ELR (cell line): ENCODE results near the gene ABHD10.

Source experiments
- DNase-seq: peaks from one replicate; pipeline ENCODE4 v3.0.0-alpha.2; 2015; ENCODE audit warnings: low read depth

ABHD10 gene

DNA sequence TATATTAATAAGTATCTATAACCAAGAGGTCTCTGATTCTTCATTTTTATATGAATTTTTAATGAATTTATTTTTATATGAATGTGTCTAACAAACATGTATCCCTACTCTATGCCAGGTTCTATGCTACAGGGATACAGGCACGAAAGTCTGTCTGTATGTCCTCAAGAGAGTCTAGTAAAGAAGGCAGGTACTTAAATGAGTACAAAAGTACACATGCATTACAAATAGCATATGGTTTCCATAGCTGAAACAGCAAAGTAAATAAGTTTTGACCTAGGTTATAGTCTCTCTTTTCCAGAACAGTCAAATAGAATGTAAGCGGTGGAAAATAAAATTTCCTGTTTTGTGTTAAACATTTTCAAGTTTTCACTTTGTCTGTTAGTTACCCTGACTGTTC is 13.3 kb upstream of the ABHD10 start:
- no peak for DNase-seq

DNA sequence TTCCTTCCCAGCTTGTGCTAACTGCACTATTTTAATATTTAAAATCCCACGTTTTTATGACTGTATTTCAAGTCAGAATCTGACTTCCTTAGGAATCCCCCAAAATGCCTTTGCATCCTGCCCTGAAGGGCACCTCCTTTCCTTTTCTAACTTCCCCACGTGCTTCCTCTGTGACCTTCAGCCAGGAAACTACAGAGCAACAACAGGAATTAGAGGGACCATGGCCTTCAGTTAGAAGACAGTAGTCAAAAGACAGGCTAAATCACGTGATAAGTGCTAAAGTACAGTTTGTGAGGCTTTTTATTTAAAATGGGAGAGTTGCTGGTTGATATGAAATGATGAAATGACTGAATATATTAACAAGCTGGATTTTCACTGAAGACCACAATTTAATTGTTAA is 11.8 kb upstream of the ABHD10 start:
- peak; percentile 13 for DNase-seq

DNA sequence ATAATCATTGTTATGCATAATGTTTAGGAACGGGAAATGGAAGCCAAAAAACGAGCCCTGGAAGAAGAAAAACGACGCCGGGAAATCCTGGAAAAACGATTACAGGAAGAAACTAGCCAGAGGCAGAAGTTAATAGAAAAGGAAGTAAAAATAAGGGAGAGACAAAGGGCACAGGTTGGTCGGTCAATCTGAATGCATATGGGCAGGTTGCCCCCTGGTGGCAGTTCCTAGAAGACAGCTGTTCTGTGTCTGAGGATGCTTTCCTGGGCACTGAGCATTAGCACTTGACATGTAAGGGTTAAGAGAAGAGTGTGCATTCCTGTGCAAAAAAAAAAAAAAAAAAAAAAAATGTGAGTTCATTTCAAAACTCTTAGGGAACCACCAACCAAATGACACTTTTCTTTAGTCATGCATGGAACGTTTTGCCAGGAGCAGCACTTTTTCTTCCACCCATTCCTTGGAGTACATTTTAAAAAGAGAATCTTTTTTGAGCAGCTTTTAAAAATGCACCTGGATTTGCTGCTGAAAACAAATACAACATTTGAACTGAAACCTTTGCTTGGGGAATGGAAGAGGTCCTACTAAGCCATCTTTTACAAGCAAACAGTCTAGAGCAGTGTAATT is 11.1 kb upstream of the ABHD10 start:
- DNase-seq, result peak; percentile 90

DNA sequence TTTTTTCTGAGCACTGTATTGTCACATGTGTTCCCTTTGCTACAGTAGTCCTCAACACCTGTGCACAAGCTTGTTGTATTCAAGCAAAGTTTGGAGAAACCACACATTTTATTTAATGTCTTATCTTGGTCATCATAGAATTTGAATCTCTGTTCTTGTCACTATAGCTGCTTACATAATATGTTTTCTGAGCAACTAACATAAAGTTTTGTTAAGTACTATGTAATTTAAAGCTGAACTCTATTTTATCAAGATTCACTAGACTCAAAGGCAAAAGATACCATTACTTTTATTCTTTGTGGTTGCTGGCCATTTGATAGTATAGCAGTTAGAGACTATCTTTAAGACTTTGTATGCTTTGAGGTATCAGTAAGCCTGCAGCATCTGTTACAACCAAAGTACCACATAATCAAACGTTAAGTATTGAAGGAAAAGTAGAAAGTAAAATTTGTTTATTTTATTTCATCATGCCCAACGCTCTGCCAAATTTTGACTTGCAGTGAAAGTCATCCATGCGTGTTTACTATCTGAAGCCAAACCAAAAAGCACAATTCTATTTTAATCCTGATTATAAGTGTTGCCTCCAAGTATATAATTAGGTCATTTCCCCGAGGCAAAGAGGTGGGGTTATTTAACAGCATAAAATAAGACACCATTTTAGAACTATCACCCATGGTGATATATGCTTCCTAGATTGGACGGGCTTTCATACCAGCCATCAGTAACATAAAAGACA is 10.3 kb upstream of the ABHD10 start:
- DNase-seq, result no peak

DNA sequence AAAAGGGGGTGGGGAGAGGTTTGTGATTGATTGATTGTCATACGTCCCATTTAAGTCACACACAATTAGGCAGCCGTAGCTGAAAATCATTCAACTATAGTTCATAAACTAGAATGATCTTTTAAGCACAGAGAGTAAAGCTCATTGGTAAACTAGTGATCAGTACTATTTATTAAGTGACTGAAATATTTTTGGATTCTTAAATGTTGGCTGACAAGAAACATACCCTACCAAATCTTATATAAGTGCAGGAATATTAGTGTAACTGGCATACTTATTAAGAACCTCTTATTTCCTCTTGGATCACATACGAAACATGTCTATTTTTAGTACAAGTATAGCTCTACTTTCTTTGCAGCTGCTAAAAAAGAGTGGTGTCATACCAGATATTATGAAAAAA is 8.4 kb upstream of the ABHD10 start:
- no peak for DNase-seq

DNA sequence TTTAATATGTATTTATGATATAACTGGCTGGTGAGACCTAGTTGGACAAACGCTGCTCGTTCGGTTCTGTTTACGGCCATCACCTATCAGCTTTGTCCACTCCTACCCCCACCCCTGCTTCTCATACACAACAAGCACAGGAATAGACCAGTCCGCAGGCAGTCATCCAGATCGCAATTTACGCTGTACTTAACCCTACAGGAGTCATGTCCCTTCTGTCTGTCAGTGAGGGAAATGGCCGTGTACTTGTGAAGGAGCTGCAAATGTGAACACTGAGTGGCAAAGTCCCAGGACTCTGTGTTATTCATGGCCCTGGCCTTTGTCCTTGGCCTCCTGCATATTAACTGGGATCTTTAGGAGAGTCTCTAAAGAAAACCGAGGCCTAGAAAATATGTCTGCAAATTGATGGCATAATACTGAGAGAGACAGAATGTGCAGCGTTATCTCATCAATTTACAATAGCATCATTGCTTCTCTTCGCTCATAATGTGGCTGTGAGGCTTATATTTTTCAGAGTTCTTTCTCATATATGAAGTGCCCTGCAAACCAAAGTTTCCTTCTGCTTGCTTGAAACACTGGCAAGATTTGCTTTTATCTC is 7.2 kb upstream of the ABHD10 start:
- DNase-seq, result no peak

DNA sequence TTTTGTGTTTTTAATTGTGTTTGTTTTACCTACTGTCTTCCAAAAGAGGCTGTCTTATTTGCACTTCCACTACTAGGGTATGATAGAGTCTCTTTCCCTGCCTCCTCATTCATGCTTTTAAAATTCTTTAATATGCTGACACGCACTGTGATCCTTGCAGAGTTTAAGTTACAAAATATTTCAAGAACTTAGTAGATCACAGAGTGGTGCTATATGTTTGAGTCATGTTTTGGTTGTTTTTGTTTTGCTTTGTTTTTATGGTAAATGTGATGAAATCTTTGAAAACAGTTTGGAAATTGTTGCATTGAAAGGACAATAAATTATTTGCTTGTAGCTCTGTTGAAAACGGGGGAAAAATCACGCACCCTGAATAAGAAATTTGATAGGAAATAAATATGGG is 5.9 kb upstream of the ABHD10 start:
- DNase-seq, result no peak

DNA sequence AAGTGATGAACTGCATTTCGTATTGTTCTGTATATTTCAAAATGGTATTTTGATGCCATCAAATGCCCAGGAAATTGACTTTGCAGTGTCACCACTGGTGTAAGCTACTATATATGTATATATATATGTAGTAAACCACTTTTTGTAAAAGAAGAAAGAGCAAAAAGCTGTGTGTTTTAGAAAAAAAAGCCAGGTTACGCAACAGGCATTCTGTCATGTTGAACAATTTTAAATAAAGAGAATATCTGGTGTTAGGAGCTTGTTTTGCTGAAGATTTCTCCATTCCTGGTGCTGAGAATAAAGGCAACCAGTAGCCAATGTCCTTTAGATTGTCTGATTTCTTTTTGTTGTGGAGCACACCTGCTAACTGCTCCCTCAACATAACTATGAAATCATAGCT is 3.7 kb upstream of the ABHD10 start:
- no peak for DNase-seq

DNA sequence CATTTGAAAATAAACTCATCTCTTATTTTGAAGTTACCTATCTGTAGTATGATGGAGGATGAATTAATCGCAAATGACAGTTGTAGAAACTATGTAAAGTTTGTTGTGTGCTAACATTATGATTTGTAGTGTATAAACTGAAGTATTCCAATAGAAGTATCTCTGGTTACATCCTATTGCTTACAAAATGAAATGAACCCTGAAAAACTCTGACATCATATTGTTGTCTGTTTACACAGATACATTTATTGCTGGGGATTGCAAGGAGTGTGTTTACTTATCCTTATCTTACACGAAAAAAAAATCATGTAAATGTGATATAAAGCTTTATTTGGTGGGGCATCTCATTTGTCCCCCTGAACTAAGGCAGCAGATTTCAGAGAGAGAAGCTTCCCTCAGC is 2.6 kb upstream of the ABHD10 start:
- no peak for DNase-seq

DNA sequence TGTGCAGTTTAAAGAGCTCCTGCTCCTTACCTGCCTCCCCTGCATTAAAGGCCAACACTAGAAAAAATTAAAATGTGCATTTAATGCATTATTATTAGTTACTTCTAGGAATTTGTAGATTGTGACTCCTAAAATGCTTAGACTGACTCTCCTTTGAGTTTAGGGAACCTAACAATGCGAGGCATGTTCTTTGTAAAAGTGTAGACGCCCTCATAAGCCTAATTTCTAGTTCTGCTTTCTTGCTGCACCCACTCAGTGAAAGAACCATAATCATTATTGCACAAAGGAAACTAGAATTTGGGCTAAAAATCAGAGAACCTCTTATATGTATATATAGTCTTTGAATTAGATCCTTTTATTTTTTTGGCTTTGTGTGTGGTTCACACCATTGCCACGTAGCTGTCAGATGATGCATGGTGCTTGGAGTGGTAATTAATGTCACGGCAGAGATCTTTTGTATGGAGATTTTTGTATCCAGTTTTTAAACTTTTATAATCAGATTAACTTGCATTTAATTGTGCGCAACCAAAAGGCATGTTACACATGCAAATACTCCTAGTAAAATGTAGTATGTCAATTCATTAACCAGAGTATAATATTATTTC is 710 bp downstream of the ABHD10 start:
- no peak for DNase-seq

DNA sequence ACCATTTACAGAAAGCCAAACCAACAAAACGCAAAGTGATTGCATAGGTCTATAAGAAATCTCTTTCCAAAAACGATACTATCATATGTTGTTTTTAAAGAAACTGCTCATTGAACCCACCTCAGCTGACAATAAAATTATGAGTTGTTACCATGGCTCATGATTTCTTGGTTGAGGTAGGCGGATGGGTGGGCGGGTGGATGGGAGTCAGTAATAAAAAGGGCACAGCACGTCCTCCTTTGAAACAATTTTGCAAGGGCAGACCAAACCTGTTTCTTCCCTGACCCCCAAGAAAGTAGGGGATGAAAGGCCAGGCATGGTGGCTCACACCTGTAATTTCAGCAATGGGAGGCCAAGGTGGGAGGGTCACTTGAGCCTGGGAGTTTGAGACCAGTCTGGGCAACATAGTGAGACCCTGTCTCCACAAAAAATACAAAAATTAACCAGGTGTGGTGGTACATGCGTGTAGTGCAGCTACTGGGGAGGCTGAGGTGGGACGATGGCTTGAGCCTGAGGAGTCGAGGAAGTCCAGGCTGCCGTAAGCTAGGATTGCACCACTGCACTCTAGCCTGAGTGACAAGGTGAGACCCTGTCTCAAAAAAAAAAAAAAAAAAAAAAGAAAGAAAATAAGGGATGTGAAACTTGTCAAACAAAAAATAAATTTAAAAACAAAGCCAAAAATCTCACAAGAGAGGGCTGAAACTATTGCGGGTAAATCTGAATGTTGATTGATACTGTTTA is 2.1 kb downstream of the ABHD10 start:
- DNase-seq, result no peak

DNA sequence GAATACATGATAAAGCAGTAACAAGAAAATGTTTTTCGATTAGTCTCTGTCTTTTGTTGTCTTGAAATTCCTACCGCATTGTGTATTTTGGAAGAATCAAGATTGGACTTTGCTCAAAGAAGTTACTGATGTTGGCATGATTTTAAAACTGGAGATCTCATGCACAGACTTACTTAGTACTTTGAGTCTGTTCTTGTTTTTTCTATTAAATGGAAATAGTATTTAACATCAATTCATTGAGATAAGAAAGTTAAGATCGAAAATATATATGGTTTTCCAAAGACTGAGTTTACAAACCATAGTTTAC is 2.6 kb downstream of the ABHD10 start:
- no peak for DNase-seq

DNA sequence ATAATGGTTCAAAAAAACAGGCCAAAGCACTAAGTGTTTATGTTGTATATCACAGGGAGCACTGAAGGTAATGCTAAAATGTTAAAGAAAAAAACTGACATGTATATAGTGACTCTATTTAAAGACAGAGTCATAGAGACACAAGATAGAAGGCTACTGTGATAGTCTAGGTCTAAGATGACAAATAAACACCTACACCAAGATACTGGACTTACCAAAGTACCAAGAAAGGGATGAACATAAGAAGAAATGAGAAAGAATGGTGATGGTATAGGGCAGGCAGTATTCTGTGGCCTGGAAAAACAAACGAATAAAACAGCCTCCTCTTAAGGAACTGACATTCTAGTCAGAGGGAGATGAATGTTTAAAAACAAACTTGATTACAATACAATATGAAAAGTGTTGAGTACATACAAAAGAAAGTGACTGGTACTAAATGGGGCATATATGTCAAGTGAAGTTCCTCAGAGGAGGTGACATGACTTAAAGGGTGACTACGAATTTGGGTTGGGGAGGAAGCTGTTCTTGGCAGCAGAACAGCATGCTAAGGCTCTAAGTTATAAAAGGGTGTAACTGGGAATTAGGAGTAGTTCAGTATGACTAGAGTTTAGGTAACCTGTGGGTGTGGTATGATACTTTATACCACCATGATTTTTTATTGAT is 5.9 kb downstream of the ABHD10 start:
- DNase-seq, result no peak

DNA sequence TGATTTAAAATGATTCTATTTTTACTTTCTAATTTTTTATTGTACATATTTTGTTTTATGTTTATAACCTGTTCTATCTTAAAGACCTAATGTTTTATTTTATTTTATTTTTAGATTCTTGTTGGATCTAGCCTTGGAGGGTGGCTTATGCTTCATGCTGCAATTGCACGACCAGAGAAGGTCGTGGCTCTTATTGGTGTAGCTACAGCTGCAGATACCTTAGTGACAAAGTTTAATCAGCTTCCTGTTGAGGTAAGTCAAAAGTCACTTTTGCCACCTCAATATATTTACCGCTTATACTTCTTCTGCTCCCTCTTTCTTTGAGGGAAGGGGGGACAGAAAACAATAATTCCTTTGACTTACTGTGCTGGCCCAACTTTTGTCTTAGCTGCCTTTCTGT is 8.0 kb downstream of the ABHD10 start:
- no peak for DNase-seq

DNA sequence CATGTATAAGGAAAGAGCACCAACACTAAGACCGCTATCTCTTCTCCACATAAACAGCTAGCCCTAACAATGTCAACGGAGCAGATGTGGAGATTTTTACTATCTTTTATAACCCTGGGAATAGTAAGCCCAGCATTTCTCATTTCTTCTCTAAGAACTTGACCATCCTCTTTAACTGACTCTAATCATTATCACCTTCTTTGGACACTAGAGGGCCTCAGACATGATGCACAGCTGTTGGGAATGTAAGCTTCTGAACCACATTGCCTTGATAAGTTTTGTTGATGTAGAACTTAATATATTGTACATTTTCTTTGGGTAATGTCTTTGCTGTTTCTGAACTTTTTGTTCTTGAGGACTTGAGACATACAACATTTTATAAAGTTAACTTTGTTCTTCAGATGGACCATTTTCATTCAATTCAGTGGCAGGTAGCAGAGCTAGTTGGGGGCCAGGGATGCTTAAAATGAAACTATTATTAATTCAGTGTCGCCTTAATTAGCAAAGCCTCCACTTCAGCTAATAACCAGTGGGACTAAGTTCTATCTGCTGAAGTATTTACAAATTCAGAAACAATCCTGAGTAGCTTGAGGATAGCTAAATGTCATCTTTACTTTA is 10.3 kb downstream of the ABHD10 start:
- DNase-seq, result peak; percentile 83

DNA sequence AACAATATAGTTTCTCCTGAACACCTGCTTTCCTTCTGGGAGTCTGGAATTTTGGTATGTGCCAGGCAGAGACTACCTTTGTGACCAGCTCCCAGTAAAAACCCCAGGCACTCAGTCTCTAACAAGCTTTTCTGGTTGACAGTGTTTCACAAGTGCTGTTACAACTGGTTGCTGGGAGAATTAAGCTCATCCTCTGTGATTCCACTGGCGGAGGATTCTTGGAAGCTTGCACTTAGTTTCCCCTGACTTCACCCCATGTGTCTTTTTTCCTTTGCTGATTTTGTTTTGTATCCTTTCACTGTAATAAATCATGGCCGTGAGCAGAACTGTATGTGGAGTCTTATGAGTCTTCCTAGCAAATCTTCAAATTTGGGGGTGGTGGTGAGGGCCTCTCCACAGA is 14.2 kb downstream of the ABHD10 start:
- DNase-seq, result no peak

DNA sequence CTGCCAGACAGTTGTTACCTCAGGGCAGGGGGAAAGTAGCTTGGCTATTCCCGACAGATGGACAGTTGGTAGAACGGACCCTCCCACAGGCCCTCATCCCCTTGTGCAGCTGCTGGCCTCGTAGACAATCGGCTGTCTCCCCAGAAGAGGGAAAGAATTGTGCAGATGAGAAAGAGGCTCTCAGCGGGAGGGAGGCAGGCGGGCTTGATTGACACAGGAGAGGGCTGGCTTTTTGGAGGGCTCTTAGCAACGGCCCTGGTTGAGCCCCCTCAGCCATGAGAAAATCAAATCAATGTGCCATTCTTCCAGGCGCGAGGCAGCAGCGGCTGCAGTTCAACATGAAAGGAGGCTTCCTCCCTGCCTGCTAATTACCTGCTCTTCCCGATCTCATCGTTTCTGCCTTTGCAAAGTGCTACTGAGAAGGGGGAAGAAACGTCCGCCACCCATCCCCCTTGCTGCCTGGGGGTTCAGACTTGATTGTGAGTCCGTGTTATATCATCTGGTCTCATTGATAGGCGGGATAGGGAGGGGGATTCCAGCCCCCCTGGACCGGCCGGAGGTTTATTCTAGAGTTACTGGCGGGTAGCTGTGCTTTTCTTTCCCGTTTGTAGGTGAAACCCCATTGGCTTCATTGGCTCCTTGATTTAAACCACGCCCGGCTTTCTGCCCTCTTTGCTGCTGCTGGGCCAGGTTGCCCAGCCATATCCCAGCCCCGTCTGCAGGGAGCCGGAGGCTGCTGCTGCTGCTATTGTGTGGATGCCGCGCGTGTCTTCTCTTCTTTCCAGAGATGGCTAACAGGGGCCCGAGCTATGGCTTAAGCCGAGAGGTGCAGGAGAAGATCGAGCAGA is 20.0 kb downstream of the ABHD10 start, which contains the start of gene TAGLN3:
Gene TAGLN3, plus strand, starts transcription at position 287 of the 848 bp plus-strand sequence. Its CDS starts 501 bp downstream, at position 788.
- DNase-seq, result peak; percentile 57

DNA sequence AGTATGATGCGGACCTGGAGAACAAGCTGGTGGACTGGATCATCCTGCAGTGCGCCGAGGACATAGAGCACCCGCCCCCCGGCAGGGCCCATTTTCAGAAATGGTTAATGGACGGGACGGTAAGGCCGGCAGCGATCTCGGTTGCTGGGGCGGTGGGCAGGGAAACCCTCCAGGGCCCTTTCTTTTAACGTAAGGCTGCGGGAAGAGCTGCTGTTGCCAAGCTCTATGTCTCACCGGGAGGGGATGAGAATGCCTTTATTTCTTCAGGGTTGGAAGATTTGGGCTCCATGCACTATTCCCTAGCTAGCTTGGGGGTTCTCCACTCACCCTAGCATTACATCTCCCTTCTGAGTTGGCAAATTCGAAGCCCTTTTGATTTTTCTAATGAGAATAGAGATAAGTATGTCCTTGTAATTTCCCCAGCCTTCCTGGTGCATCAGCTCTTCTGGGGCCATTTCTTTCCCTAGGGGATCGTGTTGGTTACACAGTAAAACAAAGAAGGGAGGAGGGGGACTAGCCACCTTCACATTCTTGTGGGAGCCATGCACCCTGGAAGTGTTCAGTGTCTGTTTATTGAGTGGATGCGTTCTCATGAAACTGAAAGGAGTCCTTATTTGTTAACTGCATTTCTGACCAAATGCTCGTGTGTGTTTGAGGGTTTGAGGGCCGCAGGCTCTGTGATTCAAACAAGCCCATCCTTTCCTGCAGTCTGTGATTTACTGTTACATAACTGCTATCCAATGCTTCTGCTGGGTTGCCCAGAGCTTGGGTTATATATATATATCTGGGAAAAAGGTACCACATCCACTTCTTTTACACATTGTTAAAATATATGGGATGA is 20.9 kb downstream of the ABHD10 start:
- no peak for DNase-seq

DNA sequence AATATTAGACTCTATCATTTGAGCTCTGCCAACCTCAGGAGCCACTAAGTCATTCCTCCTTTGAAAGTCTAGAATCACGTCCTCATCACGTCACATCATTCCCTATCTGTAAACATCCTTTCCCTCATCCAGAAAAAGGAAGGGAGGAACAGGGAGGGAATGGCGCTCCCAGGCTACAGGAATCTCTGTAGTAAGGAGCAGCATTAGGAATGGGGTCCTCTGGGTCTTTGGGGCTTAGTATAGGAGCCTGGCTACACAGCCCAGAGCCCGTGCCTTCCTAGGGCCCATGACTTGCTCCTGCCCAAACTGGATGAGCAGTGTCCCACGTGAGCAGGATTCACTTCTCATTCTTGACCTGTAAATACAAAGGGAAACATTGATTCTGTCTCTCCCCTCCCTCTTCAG is 21.5 kb downstream of the ABHD10 start:
- no peak for DNase-seq

DNA sequence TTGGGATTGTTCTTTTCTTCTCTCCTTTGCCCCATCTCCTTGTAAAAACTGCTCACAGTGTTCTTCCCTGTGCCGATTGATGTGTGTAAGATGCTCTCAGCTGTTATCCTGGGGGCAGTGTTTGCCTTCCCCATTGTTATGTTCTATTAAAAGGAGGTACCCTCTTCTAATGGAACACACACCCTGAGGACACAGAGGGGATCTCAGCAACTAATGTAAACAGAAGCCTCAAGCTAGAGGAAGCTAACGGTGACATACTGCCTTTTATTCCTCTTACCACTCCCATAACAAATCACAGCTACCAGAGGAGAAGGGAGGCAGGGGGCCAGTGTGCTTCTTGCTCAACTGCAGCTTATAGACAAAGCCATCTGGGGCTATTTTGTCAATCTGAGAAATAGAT is 22.1 kb downstream of the ABHD10 start:
- DNase-seq, result no peak
